Astrocyte of the spinal cord (primary cell): ENCODE measurements around the gene DUSP8.
A peak's percentile ranks its signal among the peaks of the same experiment; 100 is the strongest.

Experiments used
- DNase-seq: peaks from one replicate; pipeline ENCODE4 v3.0.0; 2011; ENCODE audit warnings: low read depth, low spot score
- H3K4me3 ChIP-seq: 2 replicates; pipeline ENCODE4 v1.5.1; 2011; ENCODE audit warnings: low read depth, mild to moderate bottlenecking, low read length, moderate library complexity
- CTCF ChIP-seq: IDR thresholded peaks from 2 replicates; pipeline ENCODE4 v1.5.1; 2012; ENCODE audit warnings: low read depth, mild to moderate bottlenecking, low read length, inconsistent platforms
- in situ Hi-C: cut with HindIII; loops from 2 replicates; pipeline ENCODE4 v1.10.0; 2017; ENCODE audit warnings: low sequenced_read_pairs

The DUSP8 gene

GRCh38 chr11:1523077-1523476, 49.0 kb downstream of the DUSP8 start:
- no peak for DNase-seq
- no peak for TF ChIP-seq CTCF
- in situ Hi-C loops = no loop called here
- H3K4me3 ChIP-seq = no peak overlapping the region

DNA sequence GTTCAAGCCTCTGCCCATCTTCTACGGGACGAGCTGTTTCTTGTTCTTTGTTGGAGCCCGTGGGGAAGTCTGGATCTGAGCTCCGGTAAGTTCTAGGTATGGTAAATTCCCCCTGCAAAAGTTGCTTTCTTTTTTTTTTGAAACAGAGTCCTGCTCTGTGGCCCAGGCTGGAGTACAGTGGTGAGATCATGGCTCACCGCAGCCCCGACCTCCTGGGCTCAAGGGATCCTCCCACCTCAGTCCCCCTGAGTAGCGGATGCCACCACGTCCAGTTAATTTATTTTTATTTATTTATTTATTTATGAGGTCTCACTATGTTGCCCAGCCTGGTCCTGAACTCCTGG, 50.0 kb downstream of the DUSP8 start:
- DNase-seq = no peak
- in situ Hi-C loops = no loop called here
- H3K4me3 ChIP-seq = no peak overlapping the region
- TF ChIP-seq CTCF = no peak

DNA sequence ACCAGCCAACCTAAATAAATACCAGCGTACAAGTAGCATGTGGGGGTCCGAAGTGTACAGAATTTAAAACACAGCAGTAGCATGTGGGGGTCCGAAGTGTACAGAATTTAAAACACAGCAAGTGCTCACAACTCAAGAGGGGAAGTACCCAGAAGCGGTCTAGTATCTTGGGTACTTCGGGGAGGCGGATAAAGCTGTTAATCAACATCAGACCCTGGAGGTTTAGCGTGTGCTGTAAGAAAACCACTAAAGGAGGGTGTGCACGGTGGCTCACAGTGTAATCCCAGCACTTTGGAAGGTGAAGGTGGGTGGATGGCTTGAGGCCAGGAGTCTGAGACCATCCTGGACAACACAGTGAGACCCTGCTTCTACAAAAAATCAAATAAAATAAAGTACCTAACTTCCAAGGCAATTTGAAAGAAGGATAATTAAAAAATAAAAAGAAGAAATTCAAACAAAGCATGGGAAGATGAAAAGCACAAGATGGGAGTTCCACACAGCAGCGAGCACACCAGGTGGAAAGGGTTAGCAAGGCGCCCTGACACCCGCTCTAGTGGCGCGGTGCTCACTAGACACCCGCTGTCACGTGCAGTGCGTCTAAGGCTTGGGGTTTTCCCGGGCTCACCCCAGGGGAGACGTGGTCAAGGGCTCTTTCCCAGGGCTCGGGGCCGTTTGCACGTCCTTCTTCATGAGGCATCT, 50.5 kb downstream of the DUSP8 start:
- no peak overlapping the region for H3K4me3 ChIP-seq
- TF ChIP-seq CTCF = no peak
- no peak for DNase-seq
- in situ Hi-C loops = no loop called here

- peak; percentile 5 for TF ChIP-seq CTCF
- DNase-seq = no peak
- H3K4me3 ChIP-seq = no peak overlapping the region
- in situ Hi-C loops = no loop called here
Observed at GRCh38 chr11:1520663-1521267, 51.3 kb downstream of the DUSP8 start.

DNA sequence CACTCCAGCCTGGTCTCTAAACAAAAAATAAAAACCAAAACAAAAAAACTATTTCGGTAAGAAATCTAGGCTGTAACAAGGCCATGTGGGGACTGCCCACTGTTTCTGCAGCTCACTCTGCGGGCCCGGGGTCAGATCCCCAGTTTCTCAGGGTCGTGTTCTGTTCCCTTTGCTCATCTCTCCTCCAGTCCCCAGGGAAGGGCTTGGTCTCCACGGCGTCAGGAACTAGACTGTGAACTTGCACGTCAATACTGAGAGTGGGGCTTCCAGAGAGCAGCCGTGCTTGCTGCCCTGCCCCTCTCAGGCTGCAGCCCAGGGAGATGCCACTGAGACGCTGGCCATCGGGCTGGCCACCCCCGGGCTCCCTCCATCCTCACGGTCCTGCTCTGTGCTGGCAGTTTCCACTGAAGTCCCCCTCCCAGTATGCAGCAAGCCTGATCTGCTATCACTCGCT, 51.8 kb downstream of the DUSP8 start:
- DNase-seq = no peak
- no peak for TF ChIP-seq CTCF
- in situ Hi-C loops = no loop called here
- H3K4me3 ChIP-seq = no peak overlapping the region

GRCh38 chr11:1519028-1520010, 52.8 kb downstream of the DUSP8 start:
- in situ Hi-C loops = no loop called here
- no peak for TF ChIP-seq CTCF
- DNase-seq = no peak
- no peak overlapping the region for H3K4me3 ChIP-seq
